Stimulated activated naive CD8-positive, alpha-beta T cell treated with anti-CD3 and anti-CD28 coated beads, Interleukin-15, Interleukin-2, amounts not matched to agents 100 ng/mL and 50 ng/mL, for 24 hours (primary cell): Measurements from ENCODE around the gene POU3F2.
A peak's percentile ranks its signal among the peaks of the same experiment; 100 is the strongest.

Experiments
- H3K27ac Mint-ChIP-seq: one replicate; pipeline ENCODE4 v1.8.0; 2021; ENCODE audit warnings: mild to moderate bottlenecking, mixed read lengths
- H3K27me3 Mint-ChIP-seq: one replicate; pipeline ENCODE4 v1.8.0; 2021; ENCODE audit warnings: mixed read lengths
- H3K36me3 Mint-ChIP-seq: one replicate; pipeline ENCODE4 v1.8.0; 2021; ENCODE audit warnings: low read depth, mixed read lengths
- H3K4me1 Mint-ChIP-seq: one replicate; pipeline ENCODE4 v1.8.0; 2021; ENCODE audit warnings: low read depth, mixed read lengths
- H3K4me3 Mint-ChIP-seq: one replicate; pipeline ENCODE4 v1.8.0; 2021; ENCODE audit warnings: mild to moderate bottlenecking, mixed read lengths
- H3K9me3 Mint-ChIP-seq: one replicate; pipeline ENCODE4 v1.8.0; 2021; ENCODE audit warnings: mixed read lengths

POU3F2 gene

DNA sequence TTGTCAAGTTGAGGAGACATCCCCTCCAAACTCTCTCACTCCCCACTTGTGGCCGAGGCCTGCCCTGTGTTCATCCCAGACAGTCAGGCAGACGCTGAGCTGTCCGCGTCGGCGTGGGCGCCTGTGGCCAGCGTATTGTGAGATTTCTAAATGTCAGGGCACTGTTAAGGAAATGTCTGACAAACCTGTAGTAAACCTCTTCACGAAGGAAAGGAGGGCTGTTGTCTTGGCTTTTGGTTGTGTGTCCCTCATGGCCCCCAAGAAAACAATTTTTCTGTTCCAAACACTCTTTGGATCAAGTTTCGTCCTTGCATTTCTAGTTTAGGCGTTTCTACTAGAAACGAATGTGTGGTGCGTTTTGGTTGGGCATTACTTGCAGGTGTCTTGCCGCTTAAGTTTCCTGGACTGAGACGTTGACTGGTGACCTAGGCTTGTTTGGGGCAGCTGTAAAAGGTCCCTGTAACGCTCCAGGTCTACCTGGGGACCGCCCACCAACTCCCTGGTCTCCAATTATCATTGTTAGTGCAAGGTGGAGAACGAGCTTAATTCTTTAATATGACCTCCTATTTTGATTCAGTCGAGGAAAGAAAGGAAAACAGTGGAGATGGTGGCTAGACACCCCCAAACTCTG, 8.7 kb upstream of the POU3F2 start:
- peaks cover 4% of the 10 kb centered on the region for H3K36me3 Mint-ChIP-seq
- H3K9me3 Mint-ChIP-seq = no peaks in the 10 kb centered on the region
- no peak overlapping the region for H3K4me3 Mint-ChIP-seq
- H3K4me1 Mint-ChIP-seq = peaks cover 32% of the 10 kb centered on the region
- H3K27me3 Mint-ChIP-seq = peaks cover 96% of the 10 kb centered on the region
- H3K27ac Mint-ChIP-seq = no peak overlapping the region

DNA sequence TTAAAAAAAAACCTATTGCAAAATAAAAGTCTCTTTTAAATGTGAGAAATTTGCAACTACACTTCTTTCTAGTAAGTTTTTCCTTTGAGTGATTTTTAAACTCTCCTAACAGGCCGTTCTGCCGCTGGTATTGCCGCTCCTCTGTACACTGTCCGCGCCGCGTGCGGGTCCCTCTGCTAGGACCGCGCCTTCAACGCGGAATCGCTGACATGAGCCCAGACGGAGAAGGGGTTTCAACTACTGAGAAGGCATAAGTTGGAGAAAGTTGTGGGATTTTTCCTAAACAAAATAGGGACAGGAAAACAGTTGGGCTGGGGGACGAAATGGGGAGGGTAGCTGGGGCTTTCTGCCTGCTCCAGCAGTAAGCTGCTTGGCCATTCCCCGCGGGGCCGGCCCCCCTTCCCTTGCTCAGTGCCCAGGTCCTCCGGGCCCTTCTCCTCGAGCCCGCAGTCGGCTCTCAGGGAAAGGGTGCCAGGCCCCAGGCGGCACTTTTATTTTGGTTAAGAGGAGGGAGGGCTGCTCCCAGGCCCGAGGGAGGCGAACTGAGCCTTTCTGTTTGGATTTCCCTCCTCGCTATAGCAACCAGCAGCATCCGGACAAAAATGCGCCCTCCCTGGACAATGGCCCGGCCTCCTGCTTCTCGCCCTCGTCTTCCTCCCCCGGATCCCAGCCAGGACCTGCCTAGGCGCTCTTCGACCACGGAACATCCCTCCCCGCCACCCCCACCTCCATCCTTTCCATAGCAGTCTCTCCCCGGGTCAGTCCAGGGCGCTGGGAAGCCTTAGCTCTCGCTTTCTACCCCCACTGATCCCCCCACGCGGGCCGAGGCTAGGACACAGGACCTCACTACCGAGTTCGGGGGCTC, 6.8 kb upstream of the POU3F2 start:
- Mint-ChIP-seq H3K27ac (no peak overlapping the region), H3K9me3 (no peaks in the 10 kb centered on the region), H3K36me3 (peaks cover 4% of the 10 kb centered on the region), H3K4me3 (no peak overlapping the region), H3K27me3 (peaks cover 93% of the 10 kb centered on the region), H3K4me1 (peaks cover 47% of the 10 kb centered on the region)

DNA sequence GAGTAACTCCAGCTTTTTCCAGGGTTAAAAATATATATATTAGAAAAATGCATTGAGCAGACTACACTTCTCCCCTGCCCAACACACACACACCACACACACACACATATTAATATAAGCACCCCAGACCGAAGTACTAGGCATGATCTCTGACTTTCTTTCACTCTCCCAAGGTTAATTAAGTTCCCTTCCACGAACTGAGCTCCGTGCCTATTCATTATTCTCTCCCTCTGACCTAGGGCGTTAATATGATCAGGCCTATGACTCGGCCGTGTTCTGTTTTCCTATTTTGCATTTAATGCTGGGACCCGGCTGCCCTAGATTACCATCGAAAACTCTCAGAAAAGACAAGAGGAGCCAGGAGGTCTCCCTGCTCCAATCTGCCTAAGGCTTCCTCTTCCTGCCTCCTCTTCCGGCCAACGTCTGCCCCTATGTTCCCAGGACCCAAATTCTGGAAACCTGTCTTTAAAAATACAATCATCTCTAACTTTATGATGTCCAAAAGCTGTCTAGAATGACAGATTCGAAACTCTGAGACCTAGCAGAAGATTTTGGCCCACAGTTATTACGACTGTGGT, 6.1 kb upstream of the POU3F2 start:
- H3K4me1 Mint-ChIP-seq = peaks cover 55% of the 10 kb centered on the region

DNA sequence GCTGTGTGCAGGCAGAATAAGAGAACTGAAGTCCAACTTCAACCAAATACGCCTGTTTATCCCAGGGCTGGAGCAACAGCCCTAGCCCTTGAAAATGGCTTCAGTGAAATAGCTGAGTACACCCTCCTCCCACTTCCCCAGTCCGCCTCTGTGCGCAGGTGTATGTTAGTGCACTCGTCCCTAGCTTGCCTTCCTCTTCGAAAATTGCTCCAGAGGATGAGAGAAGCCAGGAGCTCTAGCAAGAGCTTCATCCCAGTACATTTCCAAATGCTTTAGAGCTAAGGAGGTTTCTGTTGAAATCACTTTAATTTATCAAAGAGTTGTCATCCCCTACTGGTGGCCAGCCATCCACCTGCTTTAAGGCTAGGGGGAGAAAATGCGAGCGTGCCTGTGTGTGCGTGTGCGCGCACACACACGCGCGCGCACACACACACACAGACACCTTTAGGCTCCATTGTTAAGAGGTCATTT, 5.4 kb upstream of the POU3F2 start:
- Mint-ChIP-seq H3K27ac (no peak overlapping the region), H3K9me3 (no peaks in the 10 kb centered on the region), H3K4me1 (peaks cover 56% of the 10 kb centered on the region), H3K4me3 (no peak overlapping the region), H3K36me3 (peaks cover 4% of the 10 kb centered on the region), H3K27me3 (peaks cover 94% of the 10 kb centered on the region)

More for the DNA sequence above, 6.1 kb upstream of the POU3F2 start:
- no peak overlapping the region for H3K27ac Mint-ChIP-seq
- H3K9me3 Mint-ChIP-seq = no peaks in the 10 kb centered on the region
- H3K36me3 Mint-ChIP-seq = peaks cover 4% of the 10 kb centered on the region
- peaks cover 94% of the 10 kb centered on the region for H3K27me3 Mint-ChIP-seq
- H3K4me3 Mint-ChIP-seq = no peak overlapping the region

DNA sequence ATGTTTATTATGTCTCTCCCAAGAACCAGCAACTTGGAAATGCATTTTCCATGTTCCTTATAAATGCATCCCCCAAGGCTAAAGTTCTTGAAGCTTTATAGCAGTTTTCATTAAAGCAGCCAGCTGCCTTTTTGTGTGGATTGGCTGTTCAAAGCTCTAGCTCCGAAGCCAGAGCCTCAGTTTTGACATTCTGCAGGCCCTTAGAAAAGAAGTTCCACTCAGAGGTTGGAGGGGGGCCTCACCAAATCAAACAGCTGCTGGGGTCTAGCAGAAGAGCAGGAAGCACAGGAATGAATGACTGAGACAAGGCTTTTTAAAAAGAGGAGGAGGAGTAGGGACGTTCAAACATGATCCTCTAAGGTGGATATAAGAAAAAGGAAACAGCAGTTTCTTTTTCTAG, 4.2 kb upstream of the POU3F2 start:
- H3K27ac Mint-ChIP-seq = no peak overlapping the region
- no peak overlapping the region for H3K4me3 Mint-ChIP-seq

DNA sequence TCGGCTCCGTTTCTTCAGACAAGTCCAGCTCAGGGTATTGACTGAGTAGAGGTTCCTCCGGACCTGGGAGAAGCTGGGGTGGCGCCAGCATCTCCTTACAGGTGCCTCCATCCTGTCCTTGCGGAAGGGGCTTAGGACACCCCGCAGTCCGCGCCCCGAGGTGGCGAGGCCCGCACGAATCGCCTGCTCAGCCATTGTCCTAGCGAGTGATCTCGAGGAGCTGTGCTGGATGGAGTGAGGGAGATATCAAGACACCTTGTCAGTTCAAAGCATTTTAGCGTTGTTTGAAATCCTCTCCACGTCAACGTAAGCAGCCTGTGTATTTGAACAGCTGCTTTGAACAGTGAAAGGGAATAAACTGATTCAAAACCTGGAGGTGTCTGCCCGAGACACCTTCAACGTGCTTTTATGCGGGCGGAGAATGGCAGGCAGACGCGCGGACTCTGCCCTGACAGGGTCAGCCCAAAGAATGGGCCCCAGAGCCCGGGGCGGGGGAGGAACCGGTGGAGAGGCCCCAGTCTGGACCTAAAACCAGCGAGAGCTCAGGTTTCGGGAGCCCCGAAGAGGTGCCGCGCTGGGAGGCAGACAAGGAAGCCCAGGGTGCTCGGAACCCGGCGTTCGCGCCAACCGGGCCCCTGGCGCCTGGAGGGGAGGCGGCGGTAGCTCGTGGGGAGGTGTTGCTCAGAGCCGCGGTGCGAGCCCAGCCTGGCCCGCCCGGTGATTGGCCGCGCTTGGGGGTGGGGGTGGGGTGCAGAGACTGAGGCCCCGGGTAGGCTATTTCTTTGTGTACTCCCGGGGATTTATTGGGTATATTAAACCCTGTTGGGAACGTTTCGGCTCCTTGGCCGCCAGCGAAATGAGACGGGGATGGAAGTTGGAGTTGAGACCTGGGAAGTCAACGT, 3.1 kb upstream of the POU3F2 start:
- Mint-ChIP-seq H3K4me3 (peak overlapping the region; percentile 56), H3K36me3 (peaks cover 4% of the 10 kb centered on the region), H3K27ac (no peak overlapping the region), H3K27me3 (peaks cover 84% of the 10 kb centered on the region), H3K9me3 (no peaks in the 10 kb centered on the region), H3K4me1 (peaks cover 54% of the 10 kb centered on the region)

More for the DNA sequence above, 4.2 kb upstream of the POU3F2 start:
- Mint-ChIP-seq H3K9me3 (no peaks in the 10 kb centered on the region), H3K4me1 (peaks cover 54% of the 10 kb centered on the region), H3K27me3 (peaks cover 88% of the 10 kb centered on the region), H3K36me3 (peaks cover 4% of the 10 kb centered on the region)

DNA sequence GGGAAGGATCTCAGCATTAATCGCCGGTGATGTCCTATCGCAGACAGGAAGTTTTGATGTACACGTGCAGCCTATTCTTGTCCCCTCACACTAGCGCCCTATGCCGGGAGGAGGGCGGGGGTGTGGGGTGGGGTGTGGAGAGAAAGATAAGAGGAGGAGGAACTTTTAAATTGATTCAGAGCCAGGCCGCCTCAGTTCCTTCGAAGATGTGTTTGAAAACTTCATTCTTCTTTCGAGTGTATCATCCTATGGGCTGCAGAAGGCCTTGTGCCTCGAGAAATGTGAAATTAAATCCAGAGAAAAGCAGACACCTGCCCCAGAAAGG, 2.5 kb upstream of the POU3F2 start:
- H3K27me3 Mint-ChIP-seq = peaks cover 84% of the 10 kb centered on the region
- peaks cover 56% of the 10 kb centered on the region for H3K4me1 Mint-ChIP-seq
- H3K9me3 Mint-ChIP-seq = no peaks in the 10 kb centered on the region
- peak overlapping the region; percentile 49 for H3K4me3 Mint-ChIP-seq
- peaks cover 4% of the 10 kb centered on the region for H3K36me3 Mint-ChIP-seq
- no peak overlapping the region for H3K27ac Mint-ChIP-seq

DNA sequence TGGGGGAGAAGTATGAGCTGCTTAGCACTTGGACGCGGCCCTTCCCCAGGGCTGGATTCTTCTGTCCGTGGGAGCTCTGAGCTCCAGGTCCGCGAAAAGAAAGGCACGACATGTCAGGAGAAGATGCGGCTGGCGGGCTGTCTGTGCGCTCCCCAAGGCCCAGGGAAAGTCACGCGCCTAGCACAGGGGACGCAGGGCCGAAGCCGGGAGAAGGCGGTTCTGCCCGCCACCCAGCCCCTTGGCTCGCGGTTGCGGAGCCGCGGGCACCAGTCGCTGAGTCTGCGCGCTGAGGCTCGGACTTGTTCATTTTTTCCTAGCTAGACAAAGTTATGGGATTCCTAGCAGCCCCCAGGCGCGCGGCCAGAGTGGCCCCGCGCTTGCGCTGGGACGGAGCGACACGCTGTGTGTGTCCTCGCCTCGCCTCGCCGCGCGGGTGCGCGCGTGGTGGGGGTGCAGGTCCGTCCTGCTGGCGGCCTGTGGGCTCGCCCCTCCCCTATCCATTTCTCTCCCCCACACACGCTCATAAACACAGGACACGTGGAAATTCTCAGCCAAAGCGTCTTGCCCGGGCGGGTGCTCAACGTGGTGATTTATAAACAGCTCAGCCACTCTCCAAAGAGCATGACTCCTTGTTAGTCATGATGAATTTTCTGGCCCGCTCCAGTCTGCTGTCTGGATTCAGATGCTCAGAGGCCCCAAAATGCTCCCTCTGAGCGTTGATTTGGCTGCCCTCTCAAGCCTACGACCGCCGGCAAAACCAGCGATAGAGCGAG, 1.9 kb upstream of the POU3F2 start:
- H3K4me3 Mint-ChIP-seq = peak overlapping the region; percentile 73
- H3K4me1 Mint-ChIP-seq = peaks cover 52% of the 10 kb centered on the region
- H3K9me3 Mint-ChIP-seq = no peaks in the 10 kb centered on the region
- peak overlapping the region; percentile 45 for H3K27ac Mint-ChIP-seq
- H3K36me3 Mint-ChIP-seq = no peaks in the 10 kb centered on the region
- H3K27me3 Mint-ChIP-seq = peaks cover 84% of the 10 kb centered on the region

DNA sequence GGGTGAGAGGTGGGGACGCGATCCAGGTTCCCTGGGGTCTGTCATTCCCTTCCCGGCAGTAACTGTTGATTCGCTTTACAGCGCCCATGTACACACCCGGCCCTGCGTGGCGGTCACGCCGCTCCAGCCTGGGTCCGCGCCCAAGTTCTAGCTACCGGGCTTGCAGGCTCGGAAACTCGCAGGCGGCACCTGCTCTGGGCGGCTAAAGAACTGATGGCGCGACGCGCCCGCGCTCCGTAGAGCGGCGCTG, 1.4 kb upstream of the POU3F2 start:
- Mint-ChIP-seq H3K4me1 (peaks cover 51% of the 10 kb centered on the region), H3K4me3 (peak overlapping the region; percentile 73), H3K27ac (peak overlapping the region; percentile 45), H3K36me3 (no peaks in the 10 kb centered on the region), H3K9me3 (no peaks in the 10 kb centered on the region), H3K27me3 (peaks cover 86% of the 10 kb centered on the region)

DNA sequence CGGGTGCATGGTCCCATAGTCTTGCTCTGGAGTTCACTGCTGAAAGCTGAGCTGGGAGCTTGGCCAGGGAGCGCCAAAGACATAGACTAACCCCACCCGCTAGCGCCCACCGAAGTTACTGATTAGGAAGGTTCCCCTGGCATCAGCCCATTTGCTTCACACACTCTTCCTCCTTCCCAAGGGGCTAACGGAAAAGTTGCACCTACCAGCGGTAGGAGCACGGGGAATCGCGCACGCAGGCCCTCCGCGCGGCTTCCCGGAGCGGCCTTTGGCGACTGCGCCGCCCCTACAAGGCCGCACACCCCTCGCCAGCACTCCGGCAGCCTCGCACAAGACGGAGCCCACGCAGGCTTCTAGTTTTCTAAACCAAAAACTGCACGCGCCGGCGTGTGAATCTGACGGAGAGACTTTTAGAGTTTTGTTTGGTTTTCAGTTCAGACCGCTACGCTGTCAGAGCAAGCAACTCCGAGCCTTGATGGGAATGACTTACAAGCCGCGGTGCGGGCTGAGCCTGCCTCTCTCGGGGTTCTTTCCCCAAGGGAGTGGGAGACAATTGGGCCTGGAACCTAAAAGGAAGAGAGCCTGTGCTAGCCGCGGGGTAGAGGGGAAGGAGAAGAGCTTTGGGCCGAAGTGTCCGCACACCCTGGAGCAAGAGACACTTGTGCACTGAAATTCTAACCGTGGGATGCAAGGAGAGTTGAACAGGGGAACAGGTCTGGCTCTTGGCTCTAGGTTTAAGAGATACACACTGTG, 891 bp upstream of the POU3F2 start:
- Mint-ChIP-seq H3K9me3 (no peaks in the 10 kb centered on the region), H3K36me3 (no peaks in the 10 kb centered on the region), H3K27ac (no peak overlapping the region), H3K27me3 (peaks cover 86% of the 10 kb centered on the region), H3K4me3 (peak overlapping the region; percentile 73), H3K4me1 (peaks cover 47% of the 10 kb centered on the region)

DNA sequence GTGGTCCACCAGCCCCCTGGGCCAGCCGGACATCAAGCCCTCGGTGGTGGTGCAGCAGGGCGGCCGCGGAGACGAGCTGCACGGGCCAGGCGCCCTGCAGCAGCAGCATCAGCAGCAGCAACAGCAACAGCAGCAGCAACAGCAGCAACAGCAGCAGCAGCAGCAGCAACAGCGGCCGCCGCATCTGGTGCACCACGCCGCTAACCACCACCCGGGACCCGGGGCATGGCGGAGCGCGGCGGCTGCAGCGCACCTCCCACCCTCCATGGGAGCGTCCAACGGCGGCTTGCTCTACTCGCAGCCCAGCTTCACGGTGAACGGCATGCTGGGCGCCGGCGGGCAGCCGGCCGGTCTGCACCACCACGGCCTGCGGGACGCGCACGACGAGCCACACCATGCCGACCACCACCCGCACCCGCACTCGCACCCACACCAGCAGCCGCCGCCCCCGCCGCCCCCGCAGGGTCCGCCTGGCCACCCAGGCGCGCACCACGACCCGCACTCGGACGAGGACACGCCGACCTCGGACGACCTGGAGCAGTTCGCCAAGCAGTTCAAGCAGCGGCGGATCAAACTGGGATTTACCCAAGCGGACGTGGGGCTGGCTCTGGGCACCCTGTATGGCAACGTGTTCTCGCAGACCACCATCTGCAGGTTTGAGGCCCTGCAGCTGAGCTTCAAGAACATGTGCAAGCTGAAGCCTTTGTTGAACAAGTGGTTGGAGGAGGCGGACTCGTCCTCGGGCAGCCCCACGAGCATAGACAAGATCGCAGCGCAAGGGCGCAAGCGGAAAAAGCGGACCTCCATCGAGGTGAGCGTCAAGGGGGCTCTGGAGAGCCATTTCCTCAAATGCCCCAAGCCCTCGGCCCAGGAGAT, 1.0 kb downstream of the POU3F2 start:
- H3K27me3 Mint-ChIP-seq = peaks cover 86% of the 10 kb centered on the region
- H3K4me3 Mint-ChIP-seq = no peak overlapping the region
- H3K9me3 Mint-ChIP-seq = no peaks in the 10 kb centered on the region
- H3K27ac Mint-ChIP-seq = peak overlapping the region; percentile 68
- H3K36me3 Mint-ChIP-seq = no peaks in the 10 kb centered on the region
- peaks cover 46% of the 10 kb centered on the region for H3K4me1 Mint-ChIP-seq

DNA sequence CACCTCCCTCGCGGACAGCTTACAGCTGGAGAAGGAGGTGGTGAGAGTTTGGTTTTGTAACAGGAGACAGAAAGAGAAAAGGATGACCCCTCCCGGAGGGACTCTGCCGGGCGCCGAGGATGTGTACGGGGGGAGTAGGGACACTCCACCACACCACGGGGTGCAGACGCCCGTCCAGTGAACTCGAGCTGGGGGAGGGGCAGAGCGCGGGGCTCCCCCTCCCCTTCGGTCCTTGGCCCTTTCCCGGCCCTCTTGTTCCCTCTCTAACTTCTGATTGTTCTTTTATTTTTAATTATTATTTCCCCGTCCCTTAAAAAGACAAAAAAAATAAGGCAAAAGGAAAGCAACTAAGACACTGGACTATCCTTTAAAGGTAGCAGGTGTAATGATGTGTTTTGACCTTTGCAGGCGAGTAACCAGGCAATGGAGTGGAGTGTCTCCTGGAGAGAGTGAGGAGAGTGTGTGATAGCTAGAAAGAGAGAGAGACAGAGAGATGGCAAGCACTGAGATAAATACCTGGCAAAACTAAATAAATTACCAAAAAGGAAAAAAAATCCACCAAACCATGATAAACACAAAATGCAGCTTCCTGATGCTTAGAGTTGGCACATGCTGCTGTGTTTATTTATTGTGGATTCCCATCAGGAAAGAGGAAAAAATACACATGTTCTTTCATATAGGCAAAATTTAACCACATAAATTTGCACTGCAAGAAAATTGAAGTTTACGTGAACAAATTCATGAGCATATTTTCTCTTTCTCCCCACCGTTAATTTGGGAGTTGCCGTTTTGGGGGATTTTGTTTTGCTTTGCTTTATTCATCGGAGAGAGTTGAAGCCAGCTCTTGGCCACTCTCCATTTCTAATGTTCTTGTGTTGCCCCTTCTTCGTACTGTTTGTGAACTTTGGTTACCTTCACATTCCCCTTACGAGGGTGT, 1.9 kb downstream of the POU3F2 start:
- no peaks in the 10 kb centered on the region for H3K9me3 Mint-ChIP-seq
- peak overlapping the region; percentile 68 for H3K27ac Mint-ChIP-seq
- peaks cover 39% of the 10 kb centered on the region for H3K4me1 Mint-ChIP-seq
- peaks cover 85% of the 10 kb centered on the region for H3K27me3 Mint-ChIP-seq
- no peak overlapping the region for H3K4me3 Mint-ChIP-seq
- no peaks in the 10 kb centered on the region for H3K36me3 Mint-ChIP-seq
